Measurements from ENCODE around the gene RNF181. TPM values are rescaled to one million over a fixed set of nuclear protein-coding genes. Genes with fewer than 3 reads are reported as not detected.
A peak's percentile ranks its signal among the peaks of the same experiment; 100 is the strongest.

RNF181 gene
- total and polyA plus RNA-seq, 2 of the 13 experiments (the other 11 are each of a cell fraction or from before 2014, with no cell fraction given) = 224 to 578 TPM

DNA sequence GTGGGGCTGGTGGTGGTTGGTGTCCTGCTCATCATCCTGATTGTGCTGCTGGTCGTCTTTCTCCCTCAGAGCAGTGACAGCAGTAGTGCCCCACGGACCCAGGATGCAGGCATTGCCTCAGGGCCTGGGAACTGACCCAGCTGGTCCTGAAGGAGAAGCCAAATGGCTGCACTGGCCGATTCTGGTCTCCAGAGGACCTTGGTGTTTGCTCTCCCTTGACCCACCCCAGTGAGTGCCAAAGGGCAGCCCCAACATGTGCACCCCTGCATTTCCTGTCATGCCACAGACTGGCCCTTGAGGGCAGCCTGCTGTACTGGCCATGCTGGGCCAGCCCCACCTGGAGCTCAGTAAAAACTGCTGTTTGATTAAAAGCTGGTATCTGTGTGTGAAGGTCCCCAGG, 2.5 kb upstream of the RNF181 start (continued):
- TF ChIP-seq, protein P1, sequence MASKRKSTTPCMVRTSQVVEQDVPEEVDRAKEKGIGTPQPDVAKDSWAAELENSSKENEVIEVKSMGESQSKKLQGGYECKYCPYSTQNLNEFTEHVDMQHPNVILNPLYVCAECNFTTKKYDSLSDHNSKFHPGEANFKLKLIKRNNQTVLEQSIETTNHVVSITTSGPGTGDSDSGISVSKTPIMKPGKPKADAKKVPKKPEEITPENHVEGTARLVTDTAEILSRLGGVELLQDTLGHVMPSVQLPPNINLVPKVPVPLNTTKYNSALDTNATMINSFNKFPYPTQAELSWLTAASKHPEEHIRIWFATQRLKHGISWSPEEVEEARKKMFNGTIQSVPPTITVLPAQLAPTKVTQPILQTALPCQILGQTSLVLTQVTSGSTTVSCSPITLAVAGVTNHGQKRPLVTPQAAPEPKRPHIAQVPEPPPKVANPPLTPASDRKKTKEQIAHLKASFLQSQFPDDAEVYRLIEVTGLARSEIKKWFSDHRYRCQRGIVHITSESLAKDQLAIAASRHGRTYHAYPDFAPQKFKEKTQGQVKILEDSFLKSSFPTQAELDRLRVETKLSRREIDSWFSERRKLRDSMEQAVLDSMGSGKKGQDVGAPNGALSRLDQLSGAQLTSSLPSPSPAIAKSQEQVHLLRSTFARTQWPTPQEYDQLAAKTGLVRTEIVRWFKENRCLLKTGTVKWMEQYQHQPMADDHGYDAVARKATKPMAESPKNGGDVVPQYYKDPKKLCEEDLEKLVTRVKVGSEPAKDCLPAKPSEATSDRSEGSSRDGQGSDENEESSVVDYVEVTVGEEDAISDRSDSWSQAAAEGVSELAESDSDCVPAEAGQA (IDR thresholded peaks at IDR 0.05; ENCODE audit: low read depth) = no peak
- TF ChIP-seq, protein P1 (CRISPR knock-in tag; IDR thresholded peaks at IDR 0.05; ENCODE audit: borderline replicate concordance) = no peak
- TF ChIP-seq ZNF44 (CRISPR knock-in tag; IDR thresholded peaks at IDR 0.05) = no peak
- no peak for TF ChIP-seq ZNF326 (CRISPR knock-in tag; IDR thresholded peaks at IDR 0.05; ENCODE audit: borderline replicate concordance)
- no peak for TF ChIP-seq PITX1 (CRISPR knock-in tag; IDR thresholded peaks at IDR 0.05)

DNA sequence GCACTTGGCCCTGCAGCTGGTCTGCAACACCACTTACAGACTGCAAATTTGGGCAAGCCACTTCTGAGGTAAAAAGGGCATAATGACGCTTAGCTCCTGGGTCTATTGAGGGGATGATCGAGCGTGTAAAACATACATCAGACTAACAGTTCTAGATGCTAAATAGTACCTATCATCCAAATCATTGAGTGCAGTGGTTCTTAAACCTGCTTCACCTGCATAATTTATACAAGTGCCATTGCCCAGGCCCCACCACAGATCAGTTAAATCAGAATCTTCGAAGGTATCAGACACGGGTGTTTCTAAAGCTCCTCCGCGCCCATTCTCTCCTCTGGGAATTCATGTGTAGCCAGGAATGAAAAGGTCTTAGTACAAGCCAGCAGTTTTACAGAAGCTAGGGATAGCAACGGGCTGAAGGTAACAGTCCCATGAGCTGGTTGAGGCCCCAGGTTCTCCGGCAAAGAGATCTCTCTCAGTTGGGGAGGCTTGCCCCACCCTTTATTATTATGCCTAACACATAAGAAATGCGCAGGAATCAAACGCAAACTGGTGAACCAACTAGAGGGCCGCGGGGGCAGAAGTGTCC, 737 bp upstream of the RNF181 start:
- ATAC-seq (peak; percentile 3), FAIRE-seq (no peak), DNase-seq (ENCODE audit: low spot score) (no peak)
- CTCF ChIA-PET (ENCODE audit: low intra/inter-chr PET ratio, low total read pairs) = no interaction called here
- no peaks in the 10 kb centered on the region; a peak in 1 of 5 replicates for H3K27me3 ChIP-seq (ENCODE audit: control insufficient read depth in 1 of 2, insufficient read depth in 2 of 2, low read length in 2 of 2)
- H4K20me1 ChIP-seq (ENCODE audit: insufficient read depth, low read length) = 0 out of 2 replicates have a peak, but pooled peaks cover 3% of the 10 kb centered on the region
- peaks cover 29% of the 10 kb centered on the region for H3K79me2 ChIP-seq (ENCODE audit: insufficient read depth, low read length)
- H3K27ac ChIP-seq (ENCODE audit: extremely low read length, insufficient read depth, low read length) = peak overlapping the region; percentile 80
- BruUV-seq (replicated peaks) = TSS peak; percentile 63
- POLR2A ChIA-PET = interaction anchor here (0.6 to 25.9 kb wide), 19 partner anchors 2 to 287 kb away, joined by 3 to 795 read pairs (median 5); partner anchors contain the start of genes C2orf68, GGCX, MAT2A and RNF181
- intact Hi-C loops (cut with micrococcal nuclease; ENCODE audit: unreplicated experiment) (loop anchor here (1.0 to 5.0 kb wide), 2 partner anchors 10 to 173 kb away; no protein-coding TSS in a partner anchor), in situ Hi-C loops (cut with HindIII; ENCODE audit: extremely low pct_ligation_motif_present, low pct_unique_long_range_greater_than_20kb) (no loop called here)
- H3K4me3 ChIP-seq (replicated peaks in 1 of 3; ENCODE audit: insufficient read depth in 1 of 3, low read depth in 2 of 3, low read length in 3 of 3) = peak overlapping the region; percentile 88 to 97 (median 90)
- no peak overlapping the region for H2AFZ ChIP-seq (ENCODE audit: low read length)
- H3K4me1 ChIP-seq (ENCODE audit: insufficient read depth, low read length) = peaks cover 86% of the 10 kb centered on the region
- H3K9me3 ChIP-seq (ENCODE audit: low read length) = no peaks in the 10 kb centered on the region
- H3K36me3 ChIP-seq (replicated peaks in 1 of 2; ENCODE audit: control insufficient read depth in 1 of 2, insufficient read depth in 2 of 2, low read length in 2 of 2) = peaks cover 2 to 24% of the 10 kb centered on the region in 2 experiments
- peak overlapping the region; percentile 85 for H3K9ac ChIP-seq (ENCODE audit: insufficient read depth, low read depth, low read length)
- whole genome bisulfite sequencing (ENCODE audit: low lambda C conversion rate) = 10% methylated on average over 9 of the region's 13 CpGs
- H3K4me2 ChIP-seq (ENCODE audit: low read depth, low read length) = peak overlapping the region; percentile 94
- TF ChIP-seq SMARCE1 (IDR thresholded peaks at IDR 0.05; ENCODE audit: borderline replicate concordance) (no peak), NFE2L1 (CRISPR knock-in tag; IDR thresholded peaks at IDR 0.05; ENCODE audit: borderline replicate concordance) (no peak), KAT7 (CRISPR knock-in tag; IDR thresholded peaks at IDR 0.05; ENCODE audit: borderline replicate concordance) (0 out of 2 replicates have a peak, but pooled peaks have one; percentile 51)
